Measurements from ENCODE around the gene AVPI1.
"Not testable (repeated sequence)": the region's sequence is repeated elsewhere in the genome, so short reads cannot be mapped to it uniquely, and the experiment has no call there.

GRCh38 chr10:97642471-97643159 lies 44.4 kb downstream of the AVPI1 start:
- TF ChIP-seq POLR2A (IDR thresholded peaks at IDR 0.05); CTCF (IDR thresholded peaks at IDR 0.05 in 4 of 5, conservative IDR thresholded peaks at IDR 0.05 in 1 of 5): not testable (repeated sequence)

Measured in gastrocnemius medialis (tissue), 4 donors.